Thyroid gland (tissue), 4 donors: Measurements from ENCODE around the gene COA5. TPM values are rescaled to one million over a fixed set of nuclear protein-coding genes. Genes with fewer than 3 reads are reported as not detected.
A peak's percentile ranks its signal among the peaks of the same experiment; 100 is the strongest.

Source experiments
- DNase-seq, 2 donors: peaks; one replicate each; pipeline ENCODE4 v3.0.0-alpha.2; 2019
- H3K27ac ChIP-seq, 3 donors: fragments of 200-600 bp; sonication (generic); 1 replicate in 2 of 3; 2 replicates in 1 of 3; pipeline ENCODE4 v1.5.1; 2016 to 2019; ENCODE audit warnings: mild to moderate bottlenecking in 1 of 3, moderate library complexity in 1 of 3
- H3K27me3 ChIP-seq: fragments of 200-600 bp; sonication (generic); one replicate; pipeline ENCODE4 v1.5.1; 2019
- H3K36me3 ChIP-seq, 2 donors: fragments of 200-600 bp; sonication (generic); one replicate each; pipeline ENCODE4 v1.5.1; 2016 to 2019
- H3K4me1 ChIP-seq, 2 donors: fragments of 200-600 bp; sonication (generic); one replicate each; pipeline ENCODE4 v1.5.1; 2017 to 2019
- H3K4me3 ChIP-seq, 3 donors: fragments of 200-600 bp; sonication (generic); replicated peaks in 1 of 3; 1 replicate in 2 of 3; 2 replicates in 1 of 3; pipeline ENCODE4 v1.5.1; 2016; ENCODE audit warnings: mild to moderate bottlenecking in 1 of 3
- H3K9me3 ChIP-seq: fragments of 200-600 bp; sonication (generic); one replicate; pipeline ENCODE4 v1.5.1; 2017
- CTCF ChIP-seq, 6 experiments: fragments of 200-600 bp in 3 of 6; fragments of 450-650 bp in 3 of 6; sonication (generic) in 3 of 6; IDR thresholded peaks; one replicate each; pipeline ENCODE4 v1.5.1; 2016 to 2019; ENCODE audit warnings: antibody characterized with exemption in 6 of 6, mild to moderate bottlenecking in 2 of 6, inconsistent platforms in 1 of 6, moderate library complexity in 1 of 6
- POLR2A ChIP-seq, 2 donors: fragments of 450-650 bp; IDR thresholded peaks; one replicate each; pipeline ENCODE4 v1.6.1; 2017; ENCODE audit warnings: antibody characterized with exemption in 2 of 2, mild to moderate bottlenecking in 2 of 2, moderate library complexity in 1 of 2
- WGBS, 2 donors: methylation state at CpG; one replicate each; pipeline ENCODE4 v1.1.5; 2017; 5-methylcytosine and 5-hydroxymethylcytosine counted together
- intact Hi-C: fragments of 100-400 bp; cut with DNase I; formaldehyde crosslinking; loops from one replicate; pipeline ENCODE4 v1.15.1; 2023
- total RNA-seq, 4 donors: library from RNA; depleted of rRNA; stranded (reverse); fragments of >200 nt; gene quantifications; one replicate each; pipeline ENCODE4 v1.2.3, GENCODE V29; 2016

Gene COA5
- total RNA-seq, 4 donors from 2014 or later, result 51.5 to 68.3 (median 55.1) TPM

GRCh38 chr2:98592565-98592964 is 15.7 kb downstream of the COA5 start:
- 94 to 99% methylated on average over 6 to 8 of the region's 8 CpGs for WGBS, 2 donors

GRCh38 chr2:98589489-98589888 is 18.8 kb downstream of the COA5 start:
- no peak overlapping the region for H3K4me3 ChIP-seq
- H3K36me3 ChIP-seq, result no peaks in the 10 kb centered on the region
- H3K27me3 ChIP-seq, result no peaks in the 10 kb centered on the region
- TF ChIP-seq POLR2A (IDR thresholded peaks at IDR 0.05) (no peak), CTCF (IDR thresholded peaks at IDR 0.05) (no peak)
- H3K27ac ChIP-seq, result no peak overlapping the region
- intact Hi-C loops, result no loop called here
- H3K9me3 ChIP-seq, result no peaks in the 10 kb centered on the region
- 97 to 99% methylated on average over 4 of the region's 4 CpGs for whole genome bisulfite sequencing, 2 donors
- peaks cover 0 to 3% of the 10 kb centered on the region in 2 donors for H3K4me1 ChIP-seq
- no peak for DNase-seq

More at GRCh38 chr2:98592565-98592964, 15.7 kb downstream of the COA5 start:
- no peak for DNase-seq
- no peaks in the 10 kb centered on the region for H3K4me1 ChIP-seq
- H3K36me3 ChIP-seq, result peaks cover 0 to 3% of the 10 kb centered on the region in 2 donors
- no peaks in the 10 kb centered on the region for H3K27me3 ChIP-seq
- TF ChIP-seq POLR2A (IDR thresholded peaks at IDR 0.05) (no peak), CTCF (IDR thresholded peaks at IDR 0.05) (no peak)
- H3K27ac ChIP-seq, result no peak overlapping the region
- no peak overlapping the region for H3K4me3 ChIP-seq
- no peaks in the 10 kb centered on the region for H3K9me3 ChIP-seq
- intact Hi-C loops, result no loop called here

GRCh38 chr2:98588880-98589431 is 19.4 kb downstream of the COA5 start:
- DNase-seq, result no peak
- H3K27ac ChIP-seq, result no peak overlapping the region
- 86 to 89% methylated on average over 4 of the region's 4 CpGs for WGBS, 2 donors
- H3K4me3 ChIP-seq, result no peak overlapping the region
- TF ChIP-seq CTCF (IDR thresholded peaks at IDR 0.05), result no peak
- no peak for TF ChIP-seq POLR2A (IDR thresholded peaks at IDR 0.05)
- intact Hi-C loops, result no loop called here
- no peaks in the 10 kb centered on the region for H3K9me3 ChIP-seq
- no peaks in the 10 kb centered on the region for H3K27me3 ChIP-seq
- H3K4me1 ChIP-seq, result peaks cover 0 to 3% of the 10 kb centered on the region in 2 donors
- H3K36me3 ChIP-seq, result no peaks in the 10 kb centered on the region

- peaks cover 0 to 10% of the 10 kb centered on the region in 2 donors for H3K36me3 ChIP-seq
- 38 to 57% methylated on average over 6 of the region's 6 CpGs for WGBS, 2 donors
Measured at GRCh38 chr2:98586551-98587140, 21.7 kb downstream of the COA5 start.

More at GRCh38 chr2:98586551-98587140, 21.7 kb downstream of the COA5 start:
- Histone ChIP-seq H3K9me3 (no peaks in the 10 kb centered on the region), H3K4me1 (peaks cover 0 to 3% of the 10 kb centered on the region in 2 donors), H3K27ac (no peak overlapping the region), H3K4me3 (no peak overlapping the region), H3K27me3 (no peaks in the 10 kb centered on the region)
- TF ChIP-seq CTCF (IDR thresholded peaks at IDR 0.05) (no peak), POLR2A (IDR thresholded peaks at IDR 0.05) (no peak)
- intact Hi-C loops, result no loop called here
- DNase-seq, result peak; percentile 50 to 71
